Measurements from ENCODE around the gene C11orf65.
"Not testable (repeated sequence)": the region's sequence is repeated elsewhere in the genome, so short reads cannot be mapped to it uniquely, and the experiment has no call there.

The C11orf65 gene

DNA sequence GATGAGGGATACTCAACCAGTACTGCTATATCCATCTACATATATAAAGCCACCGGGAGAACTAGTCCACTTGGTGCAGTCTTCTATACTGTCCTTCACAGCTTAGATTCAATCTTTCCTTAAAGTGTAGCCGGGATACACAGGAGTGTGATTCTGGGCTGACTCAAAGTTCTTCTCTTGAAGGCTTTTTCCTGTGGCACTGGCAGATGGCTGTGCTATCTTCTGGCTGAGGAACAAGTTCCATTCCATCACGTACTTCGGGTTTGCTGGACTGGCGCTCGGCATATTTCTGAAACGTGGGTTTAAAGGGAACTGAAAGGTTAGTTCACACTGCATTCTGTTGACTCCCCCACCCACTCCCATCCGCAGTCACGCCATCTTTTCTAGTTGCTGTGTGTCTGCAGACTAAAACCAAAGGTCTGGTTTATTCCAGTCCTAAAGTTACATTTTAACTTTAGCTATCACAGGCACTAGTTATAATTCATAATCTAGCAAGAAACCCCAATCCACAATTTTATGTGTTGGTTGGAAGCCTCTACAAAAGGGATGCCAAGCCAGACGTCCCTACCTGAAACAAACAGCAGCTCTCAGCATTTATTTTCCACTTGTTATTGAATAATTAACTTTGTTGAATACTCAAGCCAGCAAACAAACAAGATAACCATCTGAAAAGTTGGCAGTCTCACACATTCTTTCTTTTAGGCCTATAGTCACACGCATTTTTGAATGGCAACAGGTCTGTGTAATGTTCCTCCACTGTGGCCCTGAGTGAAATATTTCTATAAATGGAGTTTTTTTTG, 7.5 kb upstream of the C11orf65 start:
- TF ChIP-seq, protein P1, sequence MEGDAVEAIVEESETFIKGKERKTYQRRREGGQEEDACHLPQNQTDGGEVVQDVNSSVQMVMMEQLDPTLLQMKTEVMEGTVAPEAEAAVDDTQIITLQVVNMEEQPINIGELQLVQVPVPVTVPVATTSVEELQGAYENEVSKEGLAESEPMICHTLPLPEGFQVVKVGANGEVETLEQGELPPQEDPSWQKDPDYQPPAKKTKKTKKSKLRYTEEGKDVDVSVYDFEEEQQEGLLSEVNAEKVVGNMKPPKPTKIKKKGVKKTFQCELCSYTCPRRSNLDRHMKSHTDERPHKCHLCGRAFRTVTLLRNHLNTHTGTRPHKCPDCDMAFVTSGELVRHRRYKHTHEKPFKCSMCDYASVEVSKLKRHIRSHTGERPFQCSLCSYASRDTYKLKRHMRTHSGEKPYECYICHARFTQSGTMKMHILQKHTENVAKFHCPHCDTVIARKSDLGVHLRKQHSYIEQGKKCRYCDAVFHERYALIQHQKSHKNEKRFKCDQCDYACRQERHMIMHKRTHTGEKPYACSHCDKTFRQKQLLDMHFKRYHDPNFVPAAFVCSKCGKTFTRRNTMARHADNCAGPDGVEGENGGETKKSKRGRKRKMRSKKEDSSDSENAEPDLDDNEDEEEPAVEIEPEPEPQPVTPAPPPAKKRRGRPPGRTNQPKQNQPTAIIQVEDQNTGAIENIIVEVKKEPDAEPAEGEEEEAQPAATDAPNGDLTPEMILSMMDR (IDR thresholded peaks at IDR 0.05; ENCODE audit: low read depth, low read length, missing control alignments) = no peak
- no peak overlapping the region for H3K4me3 ChIP-seq (replicated peaks; ENCODE audit: low read depth, low read length)
- no peak for DNase-seq (ENCODE audit: extremely low read depth, low read depth)

DNA sequence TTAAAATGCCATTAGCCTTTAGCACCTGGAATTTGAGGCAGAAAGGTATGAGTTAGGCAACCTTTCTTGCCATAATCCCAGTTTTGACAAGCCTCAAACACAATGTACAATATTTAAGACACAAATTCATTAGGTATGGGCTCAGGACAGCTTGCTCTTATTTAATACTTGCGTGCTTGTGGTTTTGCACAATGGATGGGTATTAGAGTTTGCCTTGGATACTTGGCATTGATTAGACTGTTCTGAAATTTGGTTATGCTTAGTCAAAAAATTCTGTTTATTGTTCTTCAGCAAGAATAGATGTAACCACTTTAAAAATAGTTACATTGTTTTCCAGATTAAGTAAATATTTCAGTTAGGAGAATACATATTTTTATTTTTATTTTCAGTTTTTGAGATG, 5.4 kb upstream of the C11orf65 start:
- TF ChIP-seq, protein P1 (IDR thresholded peaks at IDR 0.05; ENCODE audit: low read depth, low read length, missing control alignments) = no peak
- H3K4me3 ChIP-seq (replicated peaks; ENCODE audit: low read depth, low read length) = no peak overlapping the region
- no peak for DNase-seq (ENCODE audit: extremely low read depth, low read depth)

DNA sequence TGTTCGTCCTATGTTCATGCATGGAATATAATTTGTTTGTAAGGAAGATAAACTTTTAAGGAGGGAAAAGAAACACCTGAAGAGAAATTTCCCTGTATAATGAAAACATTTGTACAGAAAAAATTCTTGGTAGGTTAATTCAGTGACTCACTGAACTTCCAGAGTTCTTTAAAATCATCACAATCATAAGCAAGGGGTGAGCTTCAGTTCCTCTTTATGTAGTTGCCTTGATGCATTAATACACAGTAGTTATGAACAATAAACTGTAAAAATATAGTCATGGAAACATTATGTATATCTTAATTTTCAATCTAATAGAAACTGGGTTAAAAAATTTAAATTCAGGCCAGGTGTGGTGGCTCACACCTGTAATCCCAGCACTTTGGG, 1.1 kb upstream of the C11orf65 start:
- DNase-seq (ENCODE audit: extremely low read depth, low read depth) = no peak
- no peak overlapping the region for H3K4me3 ChIP-seq (replicated peaks; ENCODE audit: low read depth, low read length)
- TF ChIP-seq, protein P1 (IDR thresholded peaks at IDR 0.05; ENCODE audit: low read depth, low read length, missing control alignments) = no peak

DNA sequence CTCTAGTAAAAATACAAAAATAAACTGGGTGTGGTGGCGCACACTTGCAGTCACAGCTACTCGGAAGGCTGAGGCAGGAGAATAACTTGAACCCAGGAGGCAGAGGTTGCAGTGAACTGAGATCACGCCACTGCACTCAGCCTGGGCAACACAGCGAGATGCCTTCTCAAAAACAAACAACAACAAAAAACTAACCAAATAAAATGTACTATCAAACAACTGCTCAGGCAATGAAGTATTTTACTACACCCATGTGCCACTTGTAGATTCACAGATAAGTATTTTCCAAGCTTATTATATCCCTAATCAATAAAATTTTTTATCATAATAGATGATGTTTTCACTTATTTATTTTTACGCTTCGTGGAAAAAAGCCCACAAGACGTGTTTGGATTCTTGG, 924 bp downstream of the C11orf65 start:
- H3K4me3 ChIP-seq (replicated peaks; ENCODE audit: low read depth, low read length) = peak overlapping the region; percentile 78
- no peak for DNase-seq (ENCODE audit: extremely low read depth, low read depth)
- TF ChIP-seq, protein P1 (IDR thresholded peaks at IDR 0.05; ENCODE audit: low read depth, low read length, missing control alignments) = no peak

DNA sequence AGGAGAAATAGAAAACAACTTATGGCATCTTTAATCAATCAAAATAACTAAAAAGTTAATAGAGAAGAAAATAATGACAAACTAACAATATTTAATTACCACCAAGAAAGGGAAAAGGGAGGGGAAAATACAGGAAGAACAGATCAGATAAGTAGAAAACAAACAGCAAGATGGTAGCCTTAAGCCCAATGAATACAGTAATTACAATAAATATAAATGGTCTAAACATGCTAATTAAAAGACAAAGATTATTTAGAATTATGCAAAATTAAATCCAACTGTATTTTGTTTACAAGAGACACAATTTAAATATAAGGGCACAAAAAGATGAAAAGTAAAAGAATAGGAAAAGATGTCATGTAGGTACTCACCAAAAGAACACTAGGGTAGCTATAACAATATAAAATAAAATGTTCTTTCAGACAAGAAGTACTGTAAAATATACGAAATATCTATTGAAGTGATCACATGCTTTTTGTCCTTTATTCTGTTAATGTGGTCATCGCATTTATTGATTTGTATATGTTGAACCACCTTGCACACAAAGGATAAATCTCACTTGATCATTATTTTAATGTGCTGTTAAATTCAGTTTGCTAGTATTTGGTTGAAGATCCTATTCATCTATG, 14.0 kb downstream of the C11orf65 start:
- no peak overlapping the region for H3K4me3 ChIP-seq (replicated peaks; ENCODE audit: low read depth, low read length)
- TF ChIP-seq, protein P1 (IDR thresholded peaks at IDR 0.05; ENCODE audit: low read depth, low read length, missing control alignments) = no peak
- no peak for DNase-seq (ENCODE audit: extremely low read depth, low read depth)

DNA sequence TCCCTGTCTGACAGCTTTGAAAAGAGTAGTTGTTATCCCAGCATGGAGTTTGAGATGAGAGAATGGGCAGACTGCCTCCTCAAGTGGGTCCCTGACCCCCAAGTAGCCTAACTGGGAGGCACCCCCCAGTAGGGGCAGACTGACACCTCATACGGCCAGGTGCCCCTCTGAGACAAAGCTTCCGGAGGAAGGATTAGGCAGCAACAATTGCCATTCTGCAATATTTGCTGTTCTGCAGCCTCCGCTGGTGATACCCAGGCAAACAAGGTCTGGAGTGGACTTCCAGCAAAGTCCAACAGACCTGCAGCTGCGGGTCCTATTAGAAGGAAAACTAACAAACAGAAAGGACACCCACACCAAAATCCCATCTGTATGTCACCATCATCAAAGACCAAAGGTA, 25.9 kb downstream of the C11orf65 start:
- DNase-seq (ENCODE audit: extremely low read depth, low read depth); H3K4me3 ChIP-seq (replicated peaks; ENCODE audit: low read depth, low read length): not testable (repeated sequence)

DNA sequence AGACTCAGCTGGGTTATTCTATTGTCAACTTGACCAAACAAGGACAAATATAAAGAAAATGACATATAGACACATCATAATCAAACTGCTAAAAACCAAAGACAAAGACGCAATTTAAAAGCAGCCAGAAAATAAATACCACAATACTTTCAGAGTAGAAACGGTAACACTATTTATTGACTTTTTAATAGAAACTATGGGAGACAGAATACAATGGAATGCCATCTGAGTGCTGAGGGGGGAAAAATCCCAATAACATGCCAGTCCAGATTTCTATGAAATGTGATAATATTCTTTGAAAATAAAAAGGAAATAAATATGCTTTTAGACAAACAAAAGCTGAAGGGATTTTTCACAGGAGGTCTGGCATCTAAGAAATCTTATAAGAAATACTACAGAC, 30.7 kb downstream of the C11orf65 start:
- no peak for DNase-seq (ENCODE audit: extremely low read depth, low read depth)
- TF ChIP-seq, protein P1 (IDR thresholded peaks at IDR 0.05; ENCODE audit: low read depth, low read length, missing control alignments) = no peak
- no peak overlapping the region for H3K4me3 ChIP-seq (replicated peaks; ENCODE audit: low read depth, low read length)

All from HFF-Myc (cell line).